ENCODE measurements around the gene CNKSR3.

GRCh38 chr6:154448448-154449096, 61.9 kb downstream of the CNKSR3 start:
- TF ChIP-seq, protein P1, sequence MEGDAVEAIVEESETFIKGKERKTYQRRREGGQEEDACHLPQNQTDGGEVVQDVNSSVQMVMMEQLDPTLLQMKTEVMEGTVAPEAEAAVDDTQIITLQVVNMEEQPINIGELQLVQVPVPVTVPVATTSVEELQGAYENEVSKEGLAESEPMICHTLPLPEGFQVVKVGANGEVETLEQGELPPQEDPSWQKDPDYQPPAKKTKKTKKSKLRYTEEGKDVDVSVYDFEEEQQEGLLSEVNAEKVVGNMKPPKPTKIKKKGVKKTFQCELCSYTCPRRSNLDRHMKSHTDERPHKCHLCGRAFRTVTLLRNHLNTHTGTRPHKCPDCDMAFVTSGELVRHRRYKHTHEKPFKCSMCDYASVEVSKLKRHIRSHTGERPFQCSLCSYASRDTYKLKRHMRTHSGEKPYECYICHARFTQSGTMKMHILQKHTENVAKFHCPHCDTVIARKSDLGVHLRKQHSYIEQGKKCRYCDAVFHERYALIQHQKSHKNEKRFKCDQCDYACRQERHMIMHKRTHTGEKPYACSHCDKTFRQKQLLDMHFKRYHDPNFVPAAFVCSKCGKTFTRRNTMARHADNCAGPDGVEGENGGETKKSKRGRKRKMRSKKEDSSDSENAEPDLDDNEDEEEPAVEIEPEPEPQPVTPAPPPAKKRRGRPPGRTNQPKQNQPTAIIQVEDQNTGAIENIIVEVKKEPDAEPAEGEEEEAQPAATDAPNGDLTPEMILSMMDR (IDR thresholded peaks at IDR 0.05): no peak
- TF ChIP-seq POLR2AphosphoS5 (IDR thresholded peaks at IDR 0.05) (peak in 2 of 3 donors; percentile 8 to 33), EP300 (IDR thresholded peaks at IDR 0.05) (peak; percentile 21), POLR2A (IDR thresholded peaks at IDR 0.05) (no peak)
